Stimulated activated CD4-positive, alpha-beta T cell treated with anti-CD3 and anti-CD28 coated beads, Interleukin-4, amount 100 ng/mL, for 48 hours (primary cell): ENCODE results near the gene TYSND1.
"Not testable (repeated sequence)": the region's sequence is repeated elsewhere in the genome, so short reads cannot be mapped to it uniquely, and the experiment has no call there.

Experiments used
- DNase-seq, 2 donors: peaks; one replicate each; pipeline ENCODE4 v3.0.0-alpha.2; 2020; ENCODE audit warnings: low read depth in 2 of 2

The TYSND1 gene

GRCh38 chr10:70146489-70147258, at the start of gene TYSND1:
TSS of gene TYSND1 (minus strand) at chr10:70146700. CDS start at chr10:70146586, 114 bp downstream.
- peak; percentile 84 to 92 for DNase-seq

GRCh38 chr10:70193391-70193844, 46.9 kb upstream of the TYSND1 start:
- DNase-seq: no peak

- no peak for DNase-seq
Observed at GRCh38 chr10:70192326-70192968, 45.9 kb upstream of the TYSND1 start.

GRCh38 chr10:70191972-70192305, 45.4 kb upstream of the TYSND1 start:
- DNase-seq: no peak

GRCh38 chr10:70191161-70191971, 44.9 kb upstream of the TYSND1 start:
- no peak for DNase-seq

- no peak for DNase-seq
Observed at GRCh38 chr10:70190581-70190980, 44.1 kb upstream of the TYSND1 start.

- no peak for DNase-seq
Observed at GRCh38 chr10:70190102-70190501, 43.6 kb upstream of the TYSND1 start.

GRCh38 chr10:70188768-70189167, 42.3 kb upstream of the TYSND1 start:
- DNase-seq: no peak

GRCh38 chr10:70186571-70186970, 40.1 kb upstream of the TYSND1 start:
- DNase-seq: no peak

- DNase-seq: no peak
Observed at GRCh38 chr10:70186090-70186489, 39.6 kb upstream of the TYSND1 start.

- no peak for DNase-seq
Observed at GRCh38 chr10:70183304-70183703, 36.8 kb upstream of the TYSND1 start.

GRCh38 chr10:70179209-70179608, 32.7 kb upstream of the TYSND1 start:
- DNase-seq: not testable (repeated sequence)

- no peak for DNase-seq
Observed at GRCh38 chr10:70178139-70178725, 31.7 kb upstream of the TYSND1 start.

- DNase-seq: no peak
Observed at GRCh38 chr10:70176441-70176840, 29.9 kb upstream of the TYSND1 start.

GRCh38 chr10:70175516-70175915, 29.0 kb upstream of the TYSND1 start:
- no peak for DNase-seq

- DNase-seq: no peak
Observed at GRCh38 chr10:70174058-70174741, 27.7 kb upstream of the TYSND1 start.

GRCh38 chr10:70169649-70170364, 23.3 kb upstream of the TYSND1 start:
- no peak for DNase-seq

- no peak for DNase-seq
Observed at GRCh38 chr10:70169011-70169410, 22.5 kb upstream of the TYSND1 start.

GRCh38 chr10:70167246-70167645, 20.7 kb upstream of the TYSND1 start:
- DNase-seq: no peak

GRCh38 chr10:70166394-70166793, 19.9 kb upstream of the TYSND1 start:
- DNase-seq: no peak

- no peak for DNase-seq
Observed at GRCh38 chr10:70164163-70164562, 17.7 kb upstream of the TYSND1 start.
